Measurements from ENCODE around the gene TSEN15. TPM values are rescaled to one million over a fixed set of nuclear protein-coding genes. Genes with fewer than 3 reads are reported as not detected.
A peak's percentile ranks its signal among the peaks of the same experiment; 100 is the strongest.
"Not testable (repeated sequence)": the region's sequence is repeated elsewhere in the genome, so short reads cannot be mapped to it uniquely, and the experiment has no call there.

The TSEN15 gene
- total RNA-seq, 1 experiment from 2014 or later = 58.9 TPM

DNA sequence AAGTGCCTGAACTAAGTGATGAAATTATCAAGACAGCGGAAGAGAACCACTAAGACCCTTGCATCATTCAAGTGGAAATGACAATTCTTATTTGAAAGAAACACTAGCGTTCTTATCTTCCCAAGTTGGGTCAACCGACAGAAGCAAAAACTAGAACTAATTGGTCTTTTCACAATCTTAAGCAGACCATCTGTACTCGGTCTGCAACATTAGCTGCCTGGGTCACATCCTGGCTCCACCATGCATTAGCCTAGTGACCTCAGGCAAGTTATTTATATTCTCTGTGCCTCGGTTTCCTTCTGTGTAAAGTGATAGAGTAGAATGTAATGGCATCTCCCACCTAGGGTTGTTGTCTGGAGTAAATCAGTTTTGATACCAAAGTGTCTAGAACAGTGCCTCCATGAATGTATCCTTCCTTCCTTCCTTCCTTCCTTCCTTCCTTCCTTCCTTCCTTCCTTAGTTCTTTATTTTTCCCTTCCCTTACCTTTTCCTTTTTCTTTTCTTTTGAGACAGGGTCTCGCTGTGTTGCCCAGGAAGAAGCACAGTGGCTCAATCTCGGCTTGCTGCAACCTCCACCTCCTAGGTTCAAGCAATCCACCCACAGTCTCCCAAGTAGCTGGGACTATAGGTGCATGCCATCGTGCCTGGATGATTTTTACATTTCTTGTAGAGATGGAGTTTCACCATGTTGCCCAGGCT, 20.0 kb upstream of the TSEN15 start:
- DNase-seq (ENCODE audit: low read depth) = no peak

DNA sequence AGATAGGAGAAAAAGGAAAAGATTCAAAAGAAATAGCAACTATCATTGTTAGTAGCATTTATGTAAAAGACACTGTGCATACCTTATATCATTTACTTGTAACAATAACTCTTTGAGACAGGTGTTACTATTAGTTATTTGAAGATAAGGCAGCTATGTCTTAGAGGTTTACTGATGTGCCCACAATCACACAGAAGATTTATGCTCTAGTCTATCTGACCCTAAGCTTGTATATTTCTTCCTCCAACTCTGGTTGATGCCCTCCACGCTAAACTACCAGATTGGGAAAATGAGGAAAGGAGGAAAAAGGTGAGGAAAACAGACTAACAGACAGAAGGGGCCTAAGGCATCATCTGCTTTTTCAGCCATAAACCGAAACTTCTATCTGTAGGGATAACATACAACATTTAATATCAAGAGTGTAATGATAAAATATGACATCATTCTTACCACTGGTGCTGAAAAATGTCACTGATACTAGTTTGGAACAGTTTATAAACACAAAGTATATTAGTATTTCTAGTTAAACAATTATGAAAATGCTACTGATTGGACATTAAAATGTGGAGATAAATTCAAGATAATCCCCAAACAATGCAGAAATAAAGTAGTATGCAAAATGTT, 19.1 kb upstream of the TSEN15 start:
- DNase-seq (ENCODE audit: low read depth) = no peak

DNA sequence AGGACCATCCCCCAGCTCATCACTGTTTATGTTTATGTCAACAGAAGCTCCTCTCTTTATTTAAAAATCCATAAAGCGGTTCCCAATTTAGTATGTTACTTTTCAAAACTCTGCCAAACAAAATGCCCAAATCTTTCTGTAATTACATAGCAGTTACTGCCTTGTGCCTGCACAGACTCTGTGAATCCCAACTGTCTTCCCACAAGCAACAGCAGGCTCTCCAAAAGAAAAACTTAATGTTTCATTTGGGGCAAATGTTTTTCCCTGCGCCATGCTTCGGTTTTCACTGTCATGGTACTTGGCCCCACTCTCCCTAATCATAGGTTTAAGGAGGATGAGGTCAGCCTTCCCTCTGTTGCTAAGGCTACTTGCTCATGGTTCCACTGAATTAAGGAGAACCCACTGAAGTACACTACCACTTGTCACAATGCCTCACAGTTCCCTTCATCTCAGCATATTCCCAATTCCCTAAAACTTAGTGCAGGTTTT, 18.6 kb upstream of the TSEN15 start:
- DNase-seq (ENCODE audit: low read depth) = no peak

DNA sequence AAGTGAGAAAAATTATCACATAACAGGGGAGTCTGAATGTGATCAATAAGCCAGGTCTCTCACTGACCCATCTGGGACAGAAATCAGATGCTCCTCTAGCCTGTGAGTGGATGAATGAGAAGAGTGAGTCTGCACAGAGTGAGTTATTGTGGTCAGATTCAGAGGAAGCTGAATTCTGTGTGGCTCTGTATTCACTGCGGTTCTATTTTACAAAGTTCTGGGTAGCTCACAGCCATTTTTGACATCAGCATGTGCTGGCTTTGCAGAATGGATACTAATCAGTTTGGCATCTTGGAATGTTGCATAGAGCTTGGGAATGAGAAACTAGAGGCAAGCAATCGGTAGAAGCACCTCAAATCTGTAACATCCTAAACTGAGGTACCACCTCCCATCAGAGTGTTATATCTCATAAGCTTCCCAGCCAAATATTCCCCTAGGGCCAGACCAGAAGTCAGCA, 17.8 kb upstream of the TSEN15 start:
- peak; percentile 77 for DNase-seq (ENCODE audit: low read depth)

DNA sequence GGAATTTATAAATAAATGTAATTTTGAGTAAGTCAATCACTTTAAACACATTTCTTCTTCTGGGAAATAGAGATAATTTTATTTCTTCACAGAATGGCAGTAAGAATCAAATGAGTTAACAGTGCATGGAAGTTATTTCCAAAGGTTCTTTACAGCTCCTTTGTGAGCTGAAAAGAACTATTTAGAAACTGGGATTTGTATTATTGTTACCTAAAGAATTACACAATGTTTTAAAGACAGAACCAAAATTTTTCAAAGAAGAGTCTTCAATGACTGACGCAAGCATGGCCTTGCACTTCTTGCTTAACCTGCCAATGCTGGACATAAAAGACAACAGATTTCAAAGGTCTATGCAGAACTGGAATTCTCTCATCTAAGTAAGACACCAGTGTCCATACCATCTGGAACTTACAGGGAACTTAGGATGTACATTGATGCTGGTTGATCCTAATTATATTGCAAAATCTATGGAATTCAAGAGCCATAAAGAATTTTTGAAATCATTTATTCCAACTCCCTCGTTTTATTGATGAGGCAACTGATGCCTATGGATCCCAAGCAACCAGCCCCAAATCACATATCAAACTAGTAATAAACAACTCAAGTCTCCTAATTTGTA, 16.7 kb upstream of the TSEN15 start:
- DNase-seq (ENCODE audit: low read depth) = no peak

DNA sequence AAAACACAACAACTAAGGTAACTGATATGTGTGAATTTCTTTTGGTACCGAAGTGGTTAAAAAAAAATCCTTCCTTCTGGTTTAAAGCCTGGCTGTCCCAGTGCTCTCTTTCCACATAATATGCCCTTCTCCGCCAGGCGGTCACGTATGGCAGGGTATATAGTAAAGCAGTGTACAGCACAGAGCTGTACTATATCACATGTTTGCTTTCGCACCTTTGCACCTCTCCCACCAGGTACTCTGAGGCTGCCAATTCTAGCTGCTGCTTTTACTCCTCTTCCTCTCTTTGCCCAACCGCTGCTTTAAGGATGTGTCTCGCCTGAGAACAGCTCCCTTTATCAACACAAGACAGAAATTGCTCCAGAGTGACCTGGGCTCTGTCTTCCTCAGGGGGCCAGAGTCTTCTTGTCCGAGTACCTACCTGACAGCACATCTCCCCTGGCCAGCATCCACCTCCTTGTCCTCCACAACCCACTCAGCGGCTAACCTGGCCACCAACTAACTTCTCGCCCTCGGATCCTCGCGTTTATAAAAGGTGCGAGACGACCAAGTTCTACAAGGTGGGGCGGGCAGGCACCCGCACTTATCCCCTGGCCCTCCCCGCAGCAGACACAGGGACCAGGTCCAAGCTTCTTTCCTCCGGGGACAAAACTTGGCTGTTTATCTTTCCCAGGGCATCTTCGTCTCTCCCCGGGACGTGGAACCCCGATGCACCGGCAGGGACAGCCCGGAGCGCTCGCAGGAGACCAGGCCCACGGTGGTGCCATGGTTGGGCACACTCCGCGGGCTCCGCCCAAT, 15.6 kb upstream of the TSEN15 start:
- DNase-seq (ENCODE audit: low read depth) = no peak

DNA sequence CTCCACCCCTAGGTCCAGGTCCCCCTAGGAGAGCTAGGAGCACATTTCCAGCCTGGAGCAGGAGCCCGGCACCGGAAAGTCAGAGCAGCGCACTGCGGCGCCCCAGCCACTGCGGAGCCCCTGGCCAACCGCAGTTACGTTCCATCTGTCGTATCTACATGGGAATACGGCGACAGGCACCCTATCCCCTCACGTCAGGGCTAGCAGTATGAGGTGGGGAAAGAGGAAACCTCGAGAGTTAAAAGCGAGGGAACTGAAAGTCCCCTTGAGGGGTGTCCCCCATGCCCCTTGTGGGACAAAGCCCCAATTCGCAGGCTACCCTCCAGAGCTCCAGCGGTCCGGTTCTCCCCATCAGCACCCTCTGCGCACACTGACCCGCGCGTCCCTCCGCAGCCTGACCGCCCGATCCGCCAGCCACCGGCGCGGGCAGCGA, 15.0 kb upstream of the TSEN15 start:
- peak; percentile 50 for DNase-seq (ENCODE audit: low read depth)

DNA sequence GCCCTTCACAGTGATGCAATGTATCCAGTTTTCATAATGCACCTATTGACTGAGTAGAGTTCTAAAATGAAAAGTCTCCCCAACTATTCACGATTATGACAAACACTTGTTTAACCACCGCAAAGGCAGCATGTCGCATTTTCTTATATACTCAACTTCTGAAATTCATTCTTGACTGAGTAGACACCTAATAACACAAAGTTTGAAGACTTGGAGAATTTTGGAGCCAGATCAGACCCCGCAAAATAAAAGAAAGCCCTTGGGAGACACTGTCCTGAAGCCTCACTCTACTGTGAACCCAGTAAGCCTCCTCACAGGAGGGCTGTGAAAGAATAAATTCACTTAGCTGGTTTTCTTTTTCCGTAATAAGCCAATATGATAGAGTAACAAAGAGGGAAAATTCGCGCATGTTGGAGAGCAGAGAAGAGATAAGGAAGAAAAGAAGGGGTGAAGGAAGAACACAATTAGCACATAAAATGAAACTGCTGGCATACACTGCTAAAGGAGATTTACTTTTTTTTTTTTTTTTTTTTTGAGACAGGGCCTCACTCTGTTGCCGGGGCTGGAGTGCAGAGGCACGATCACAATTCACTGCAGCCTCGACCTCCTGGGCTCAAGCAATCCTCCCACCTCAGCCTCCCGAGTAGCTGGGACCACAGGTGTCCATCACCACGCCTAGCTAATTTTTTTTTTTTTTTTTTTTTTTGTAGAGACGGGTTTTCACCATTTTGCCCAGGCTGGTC, 13.5 kb upstream of the TSEN15 start:
- no peak for DNase-seq (ENCODE audit: low read depth)

DNA sequence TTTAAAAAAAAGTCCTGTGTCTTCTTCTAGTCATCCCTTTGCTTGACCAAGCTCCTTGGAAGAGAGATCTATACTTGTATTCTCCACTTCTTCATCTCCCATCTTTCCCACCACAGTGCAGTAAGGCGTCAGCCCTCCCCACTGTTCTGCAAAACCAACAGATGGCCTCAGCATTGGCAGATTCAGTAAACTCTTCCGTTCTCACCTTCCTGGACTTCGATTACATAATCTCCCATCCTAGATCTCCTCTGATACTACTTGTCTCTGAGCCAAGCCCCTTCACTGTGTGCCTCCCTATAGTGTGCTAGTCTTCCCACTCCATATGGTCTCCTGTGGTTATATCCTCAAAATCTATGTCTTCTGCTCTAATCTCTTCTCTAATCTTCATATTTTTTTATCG, 12.4 kb upstream of the TSEN15 start:
- DNase-seq (ENCODE audit: low read depth) = no peak

DNA sequence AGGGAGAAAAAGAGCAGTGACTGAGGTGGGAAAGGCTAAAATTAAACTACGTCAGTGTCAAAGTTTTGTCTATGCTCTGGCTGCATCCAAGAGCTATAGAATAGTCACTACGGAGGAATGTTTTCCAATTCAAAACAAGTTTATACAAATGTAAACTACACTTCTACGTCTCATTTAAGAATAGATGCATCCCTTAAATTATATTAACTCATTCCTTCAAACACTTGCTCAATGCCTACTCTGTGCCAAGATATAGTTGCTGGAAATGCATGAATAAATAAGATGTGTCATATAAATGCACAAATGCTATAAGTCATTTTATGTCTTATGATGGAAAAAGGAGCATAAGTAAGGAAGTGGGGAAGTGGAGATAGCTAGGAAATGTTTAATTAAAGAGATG, 9.8 kb upstream of the TSEN15 start:
- no peak for DNase-seq (ENCODE audit: low read depth)

DNA sequence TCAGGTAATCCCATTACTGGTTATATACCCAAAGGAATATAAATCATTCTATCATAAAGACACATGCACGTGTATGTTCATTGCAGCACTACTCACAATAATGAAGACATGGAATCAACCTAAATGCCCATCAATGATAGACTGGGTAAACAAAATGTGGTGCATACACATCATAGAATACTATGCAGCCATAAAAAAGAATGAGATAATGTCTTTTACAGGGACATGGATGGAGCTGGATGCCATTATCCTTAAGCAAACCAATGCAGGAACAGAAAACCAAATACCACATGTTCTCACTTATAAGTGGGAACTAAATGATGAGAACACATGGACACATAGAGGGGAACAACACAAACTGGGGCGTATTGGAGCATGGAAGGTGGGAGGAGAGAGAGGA, 8.2 kb upstream of the TSEN15 start:
- DNase-seq (ENCODE audit: low read depth) = not testable (repeated sequence)

DNA sequence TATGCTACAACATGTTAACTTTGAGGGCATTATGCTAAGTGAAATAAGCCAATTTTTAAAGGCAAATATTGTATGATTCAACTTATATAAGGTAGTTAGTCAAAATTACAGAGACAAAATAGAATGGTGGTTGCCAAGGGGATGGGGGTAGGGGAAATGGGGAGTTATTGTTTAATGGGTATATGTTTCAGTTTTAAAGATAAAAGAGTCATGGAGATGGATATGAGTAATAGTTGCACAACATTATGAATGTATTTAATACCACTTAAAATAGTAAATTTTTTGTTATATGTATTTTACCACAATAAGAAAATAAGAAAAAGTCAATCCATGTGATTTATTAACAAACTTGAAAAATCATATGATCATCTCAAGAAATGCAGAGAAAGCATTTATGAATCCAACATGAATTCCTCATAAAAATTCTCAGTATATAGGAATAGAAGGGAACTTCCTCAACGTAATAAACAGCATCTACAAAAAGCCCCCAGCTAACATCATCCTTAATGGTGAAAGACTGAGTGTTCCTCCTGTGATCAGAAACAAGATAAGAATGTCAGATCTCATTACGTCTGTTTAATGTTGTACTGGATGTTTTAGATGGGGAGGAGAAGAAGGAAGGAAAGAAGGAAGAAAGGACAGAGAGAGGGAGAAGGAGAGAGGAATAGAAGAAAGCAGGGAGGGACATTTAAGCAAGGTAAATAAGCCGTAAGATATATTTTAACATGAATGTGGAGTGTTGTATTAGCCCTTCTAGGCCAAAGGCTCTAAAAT, 6.7 kb upstream of the TSEN15 start:
- no peak for DNase-seq (ENCODE audit: low read depth)

DNA sequence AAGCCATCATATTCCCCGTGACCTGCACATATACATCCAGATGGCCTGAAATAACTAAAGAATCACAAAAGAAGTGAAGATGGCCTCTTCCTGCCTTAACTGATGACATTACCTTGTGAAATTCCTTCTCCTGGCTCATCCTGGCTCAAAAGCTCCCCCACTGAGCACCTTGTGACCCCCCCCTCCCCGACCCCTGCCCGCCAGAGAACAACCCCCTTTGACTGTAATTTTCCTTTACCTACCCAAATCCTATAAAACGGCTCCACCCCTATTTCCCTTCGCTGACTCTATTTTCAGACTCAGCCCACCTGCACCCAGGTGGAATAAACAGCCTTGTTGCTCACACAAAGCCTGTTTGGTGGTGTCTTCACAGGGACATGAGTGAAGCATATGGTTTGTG, 4.0 kb upstream of the TSEN15 start:
- not testable (repeated sequence) for DNase-seq (ENCODE audit: low read depth)

DNA sequence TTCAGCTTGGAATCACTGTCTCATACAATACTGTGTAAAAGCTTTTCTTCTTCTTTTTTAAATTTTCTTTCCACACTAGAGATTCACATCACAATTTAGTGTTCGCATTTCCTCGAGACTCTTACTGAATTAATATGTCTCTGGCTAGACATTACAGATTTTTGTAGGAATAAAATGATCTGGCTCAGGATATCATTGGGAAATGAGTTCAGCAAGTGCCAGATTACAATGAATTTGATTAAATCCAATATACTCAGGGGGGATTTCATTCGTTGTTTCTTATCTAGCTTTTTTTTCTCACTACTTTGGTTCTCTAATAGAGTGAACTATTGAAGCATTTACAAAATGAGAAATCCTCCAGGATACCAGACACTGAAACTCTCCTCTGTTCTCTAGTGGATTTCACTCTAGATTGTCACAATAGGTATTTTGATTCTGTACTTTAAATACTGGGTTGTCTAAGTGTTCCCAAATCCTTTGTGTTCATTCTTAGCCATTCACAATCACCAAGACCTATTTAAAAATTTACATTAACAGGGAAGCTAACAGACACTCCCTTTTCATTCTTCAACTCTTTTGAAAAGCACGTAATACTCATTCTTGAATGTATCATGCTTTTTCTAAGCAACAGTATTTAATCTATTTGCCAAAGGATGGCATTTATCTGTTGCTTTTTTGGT, 2.8 kb upstream of the TSEN15 start:
- DNase-seq (ENCODE audit: low read depth) = no peak

DNA sequence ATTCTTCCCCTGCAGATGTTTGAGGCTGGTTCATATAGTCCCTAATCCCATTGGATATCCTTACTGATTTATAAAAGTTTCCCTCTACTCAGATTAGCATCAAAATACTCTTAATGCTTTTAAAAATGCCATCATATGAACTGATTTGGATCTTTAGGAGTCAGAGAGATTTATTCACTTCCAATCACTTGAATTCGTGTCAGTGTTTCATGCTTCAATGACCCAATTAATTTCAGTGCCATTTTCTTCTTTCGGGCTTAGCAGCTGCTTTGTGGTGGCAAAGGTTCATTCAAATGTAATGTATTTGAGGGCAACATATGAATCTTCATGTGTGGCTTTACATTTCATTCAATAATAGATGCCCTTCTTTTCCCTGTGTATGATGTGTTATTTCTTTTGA, 2.2 kb upstream of the TSEN15 start:
- no peak for DNase-seq (ENCODE audit: low read depth)

DNA sequence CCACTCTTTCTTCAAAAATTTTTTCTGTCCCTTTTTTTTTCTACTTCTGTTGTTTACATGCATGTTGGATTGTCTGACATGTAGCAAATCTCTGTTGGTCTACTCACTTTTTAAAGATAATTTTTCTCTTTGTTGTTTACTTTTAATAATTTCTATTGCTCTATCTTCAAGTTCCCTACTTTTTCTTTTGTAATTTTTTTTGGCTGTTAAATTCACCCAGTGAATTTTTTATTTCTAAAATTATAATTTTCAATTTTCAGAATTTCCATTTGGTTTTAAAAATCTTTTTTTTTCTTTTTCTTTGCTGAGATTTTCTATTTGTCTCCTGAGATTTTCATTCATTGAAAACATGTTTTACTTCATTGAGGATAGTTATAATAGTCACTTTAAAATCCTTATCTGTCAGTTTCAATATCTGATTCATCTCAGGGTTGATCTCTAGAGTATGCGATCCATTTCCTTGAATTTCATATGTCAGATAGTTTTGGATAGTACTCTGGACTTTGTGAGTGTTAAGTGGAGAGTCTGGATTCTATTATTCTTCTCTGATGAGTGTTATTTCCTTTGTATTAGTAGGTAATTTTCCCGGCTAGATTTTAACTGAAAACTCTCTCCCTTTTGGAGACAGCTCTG, 1.6 kb upstream of the TSEN15 start:
- DNase-seq (ENCODE audit: low read depth) = no peak

DNA sequence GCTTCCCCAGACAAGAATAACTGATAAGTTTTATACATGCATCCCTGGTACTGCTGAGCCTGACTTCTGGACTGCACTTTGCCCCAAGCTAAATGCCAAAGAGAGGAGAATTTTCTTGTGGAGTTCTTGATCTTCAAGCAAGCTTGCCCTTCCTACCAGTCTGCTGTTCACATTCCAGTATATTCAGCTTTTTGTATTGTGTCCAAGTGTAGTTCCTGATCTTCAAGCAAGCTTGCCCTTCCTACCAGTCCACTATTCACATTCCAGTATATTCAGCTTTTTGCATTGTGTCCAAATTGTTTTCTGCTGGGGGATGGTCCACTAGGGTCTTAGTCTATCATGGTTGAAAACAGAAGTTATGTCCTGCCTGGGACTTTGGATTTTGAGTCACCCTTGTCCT, 894 bp upstream of the TSEN15 start:
- no peak for DNase-seq (ENCODE audit: low read depth)

DNA sequence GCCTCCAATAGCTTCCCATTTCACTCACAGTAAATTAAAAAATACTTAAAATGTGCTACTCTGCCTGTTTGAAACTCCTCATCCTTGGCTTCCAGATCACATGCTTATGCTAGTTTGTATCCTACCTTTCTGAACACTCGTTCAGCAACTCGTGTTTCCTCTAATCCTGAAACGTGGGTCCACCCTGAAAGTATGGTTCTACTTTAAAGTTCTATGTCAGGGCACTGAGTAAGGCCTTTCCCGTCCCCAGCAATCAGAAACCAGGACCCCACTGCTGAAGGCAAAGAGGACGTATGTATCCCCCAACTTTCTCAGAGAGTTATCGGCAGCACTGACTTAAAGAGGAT, 419 bp upstream of the TSEN15 start:
- no peak for DNase-seq (ENCODE audit: low read depth)

DNA sequence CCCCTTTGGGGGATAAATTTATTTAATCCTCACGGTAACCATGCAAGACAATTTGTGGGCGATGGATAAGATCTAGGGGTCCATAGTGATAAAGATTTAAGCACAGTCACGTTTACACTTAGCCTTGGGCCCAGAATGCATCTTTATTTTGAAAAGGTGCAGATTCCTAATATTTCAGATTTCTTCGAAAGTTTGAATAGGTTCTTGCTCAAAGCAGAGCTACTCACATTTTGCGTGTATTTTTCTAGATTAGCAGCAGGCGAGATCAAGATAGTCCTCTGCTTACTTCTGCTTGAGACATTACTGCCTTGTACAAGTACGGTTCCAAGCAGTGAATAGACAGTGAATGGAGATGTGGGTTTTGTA, 647 bp downstream of the TSEN15 start:
- no peak for DNase-seq (ENCODE audit: low read depth)

DNA sequence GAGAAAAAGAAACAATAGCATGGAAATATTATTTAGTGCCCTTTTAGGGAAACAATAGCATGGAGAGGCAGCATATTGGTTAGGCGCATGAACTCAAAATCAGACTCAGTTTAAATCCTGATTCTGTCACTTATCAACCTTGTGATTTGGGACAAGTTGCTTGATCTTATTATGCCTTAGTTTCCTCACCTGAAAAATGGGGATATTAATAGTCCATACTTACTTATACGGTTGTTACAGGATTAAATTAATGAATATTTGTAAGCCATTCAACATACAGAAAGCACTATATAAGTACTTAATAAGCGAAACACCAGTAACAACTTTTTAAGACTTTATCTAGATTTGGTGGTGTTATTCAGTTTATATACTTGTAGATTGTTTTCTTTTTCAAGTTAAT, 1.2 kb downstream of the TSEN15 start:
- DNase-seq (ENCODE audit: low read depth) = no peak

All from M059J (cell line).